CD4-positive, alpha-beta T cell treated with Interleukin-15 for 4 hours (primary cell): ENCODE measurements around the gene PCDHA8.
"Not testable (repeated sequence)": the region's sequence is repeated elsewhere in the genome, so short reads cannot be mapped to it uniquely, and the experiment has no call there.

ENCODE experiments used
- DNase-seq: peaks from one replicate; pipeline ENCODE4 v3.0.0-alpha.2; 2020; ENCODE audit warnings: low spot score

The PCDHA8 gene

GRCh38 chr5:140869555-140869886 lies 28.5 kb downstream of the PCDHA8 start:
- no peak for DNase-seq

- DNase-seq, result no peak
These were observed 29.5 kb downstream of the PCDHA8 start for GRCh38 chr5:140870221-140871201.

GRCh38 chr5:140875085-140876065 lies 34.4 kb downstream of the PCDHA8 start, which contains the start of gene PCDHA12:
Gene PCDHA12, plus strand, starts transcription at chr5:140875308. Its CDS starts 165 bp downstream, at chr5:140875473.
- no peak for DNase-seq

- not testable (repeated sequence) for DNase-seq
These were observed 35.7 kb downstream of the PCDHA8 start for GRCh38 chr5:140876541-140877261.

- DNase-seq, result no peak
These were observed 36.2 kb downstream of the PCDHA8 start for GRCh38 chr5:140877262-140877581.

GRCh38 chr5:140881889-140882590 lies 41.1 kb downstream of the PCDHA8 start, which contains the start of gene PCDHA13:
Gene PCDHA13, plus strand, starts transcription at chr5:140882124. Its CDS starts 145 bp downstream, at chr5:140882269.
- no peak for DNase-seq

- DNase-seq, result no peak
These were observed 41.6 kb downstream of the PCDHA8 start for GRCh38 chr5:140882591-140882899.

- no peak for DNase-seq
These were observed 42.4 kb downstream of the PCDHA8 start for GRCh38 chr5:140883373-140883772.

GRCh38 chr5:140883927-140884697 lies 43.1 kb downstream of the PCDHA8 start:
- no peak for DNase-seq
